Transverse colon (tissue), 4 donors: ENCODE measurements around the gene MDN1.

Experiments used
- CTCF ChIP-seq, 5 experiments: fragments of 200-600 bp in 3 of 5; fragments of 450-650 bp in 2 of 5; sonication (generic) in 3 of 5; IDR thresholded peaks; 1 replicate in 2 of 5; 2 replicates in 3 of 5; pipeline ENCODE4 v1.5.1; 2016 to 2017; ENCODE audit warnings: antibody characterized with exemption in 5 of 5, inconsistent platforms in 3 of 5, mild to moderate bottlenecking in 2 of 5, moderate library complexity in 1 of 5
- EP300 ChIP-seq: sonication (generic); formaldehyde crosslinking; IDR thresholded peaks from one replicate; pipeline ENCODE4 v1.6.1; 2017; ENCODE audit warnings: antibody characterized with exemption, low read depth
- POLR2A ChIP-seq: fragments of 450-650 bp; IDR thresholded peaks from one replicate; pipeline ENCODE4 v1.6.1; 2016; ENCODE audit warnings: antibody characterized with exemption, mild to moderate bottlenecking, moderate library complexity
- POLR2AphosphoS5 ChIP-seq, 3 donors: sonication (generic); formaldehyde crosslinking; IDR thresholded peaks; one replicate each; pipeline ENCODE4 v1.6.1; 2016; ENCODE audit warnings: antibody characterized with exemption in 3 of 3

- TF ChIP-seq CTCF (IDR thresholded peaks at IDR 0.05), result no peak
- no peak for TF ChIP-seq EP300
- no peak for TF ChIP-seq POLR2AphosphoS5 (IDR thresholded peaks at IDR 0.05)
- no peak for TF ChIP-seq POLR2A
Measured at GRCh38 chr6:89799756-89800155, 19.8 kb downstream of the MDN1 start.
